HT1080 (cell line): ENCODE measurements around the gene CPLANE1. TPM values are rescaled to one million over a fixed set of nuclear protein-coding genes. Genes with fewer than 3 reads are reported as not detected.
A peak's percentile ranks its signal among the peaks of the same experiment; 100 is the strongest.
"Not testable (repeated sequence)": the region's sequence is repeated elsewhere in the genome, so short reads cannot be mapped to it uniquely, and the experiment has no call there.

Experiments
- DNase-seq: peaks from one replicate; pipeline ENCODE4 v3.0.0-alpha.2; 2015; ENCODE audit warnings: low read depth
- total RNA-seq: library from RNA; depleted of rRNA; stranded (reverse); fragments of >200 nt; shearing (Covaris generic); gene quantifications from 2 replicates; pipeline ENCODE4 v1.2.3, GENCODE V29; 2014

The CPLANE1 gene
- total RNA-seq, 1 experiment from 2014 or later: 4.8 TPM

DNA sequence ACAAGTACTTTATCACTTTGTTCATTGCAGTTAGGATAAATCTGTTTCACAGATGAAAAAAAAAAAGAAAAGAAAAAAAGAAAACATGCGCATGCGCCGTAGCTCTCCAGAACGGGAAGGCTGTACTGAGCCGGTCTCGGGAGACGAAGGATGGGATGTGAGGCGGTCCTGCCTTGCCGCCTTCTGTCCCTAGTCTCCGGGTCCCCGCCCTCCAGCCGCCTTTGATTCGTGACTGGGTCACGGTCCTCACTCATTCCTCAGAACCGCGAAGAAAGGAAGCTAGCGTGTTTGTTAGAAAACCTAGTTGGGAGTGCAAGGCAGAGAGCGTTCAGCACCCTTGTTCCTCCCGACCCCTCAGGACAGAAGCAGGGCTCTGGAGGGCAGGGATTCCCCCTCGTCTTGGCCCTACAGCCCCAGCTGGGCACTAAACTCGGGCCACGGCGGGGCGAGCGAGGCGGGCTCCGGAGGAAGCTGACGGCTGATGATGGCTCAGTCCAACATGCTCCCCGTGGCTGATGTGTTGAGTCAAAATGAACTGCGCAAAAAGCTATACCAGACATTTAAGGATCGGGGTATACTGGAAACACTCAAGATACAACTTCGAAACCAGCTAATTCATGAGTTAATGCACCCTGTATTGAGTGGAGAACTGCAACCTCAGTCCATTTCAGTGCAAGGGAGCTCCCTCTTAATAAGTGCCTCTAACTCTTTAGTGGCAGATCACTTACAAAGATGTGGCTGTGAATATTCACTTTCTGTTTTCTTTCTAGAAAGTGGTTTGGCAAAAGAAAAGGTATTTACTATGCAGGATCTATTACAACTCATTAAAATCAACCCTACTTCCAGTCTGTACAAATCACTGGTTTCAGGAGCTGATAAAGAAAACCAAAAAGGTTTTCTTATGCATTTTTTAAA lies 40.0 kb downstream of the CPLANE1 start:
- DNase-seq: no peak

DNA sequence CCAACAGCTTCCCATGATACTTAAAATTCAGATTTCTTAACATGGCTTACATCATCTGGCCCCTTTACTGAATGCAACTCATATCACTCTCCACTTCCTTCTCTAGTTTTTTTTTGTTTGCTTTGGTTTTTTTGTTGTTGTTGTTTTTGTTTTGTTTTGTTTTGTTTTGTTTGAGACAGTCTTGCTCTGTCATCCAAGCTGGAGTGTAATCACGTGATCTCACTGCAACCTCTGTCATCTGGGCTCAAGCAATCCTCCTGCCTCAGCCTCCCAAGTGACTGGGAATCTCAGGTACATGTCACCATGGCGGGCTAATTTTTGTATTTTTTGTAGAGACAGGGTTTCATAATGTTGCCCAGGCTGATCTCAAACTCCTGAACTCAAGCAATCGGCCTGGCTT lies 41.4 kb downstream of the CPLANE1 start:
- no peak for DNase-seq

DNA sequence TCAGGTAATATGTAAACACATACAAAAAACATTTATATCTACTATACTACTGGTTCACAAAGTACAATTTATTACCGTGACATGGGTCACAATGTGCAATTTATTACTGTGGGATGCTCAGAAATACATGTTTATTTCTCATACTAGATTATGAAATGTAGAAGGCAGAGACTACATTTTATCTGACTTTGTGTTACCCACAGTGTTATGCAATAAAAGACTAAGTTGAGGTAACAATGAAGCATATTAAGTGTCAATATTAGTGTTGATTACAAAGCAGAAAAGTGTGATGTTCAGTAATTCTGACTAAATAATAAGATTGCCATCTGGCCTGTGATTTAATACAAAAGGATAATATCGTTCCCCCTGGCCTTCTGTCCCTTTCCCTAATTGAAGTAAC lies 42.4 kb downstream of the CPLANE1 start:
- DNase-seq: no peak

DNA sequence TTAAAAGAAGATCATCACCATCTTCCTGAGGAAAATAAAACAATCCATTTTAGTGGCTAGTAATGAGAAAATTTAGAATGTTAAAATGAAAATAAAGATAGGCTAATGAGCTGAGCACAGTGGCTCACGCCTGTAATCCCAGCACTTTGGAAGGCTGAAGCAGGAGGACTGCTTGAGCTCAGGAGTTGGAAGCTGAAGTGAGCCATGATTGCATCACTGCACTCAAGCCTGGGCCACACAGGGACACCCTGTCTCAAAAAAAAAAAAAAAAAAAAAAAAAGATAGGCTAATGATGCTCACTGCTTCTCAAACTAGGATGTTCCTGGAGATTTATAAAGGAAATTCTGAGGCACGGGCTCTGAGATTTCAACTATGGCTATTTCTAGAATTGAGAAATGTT lies 50.3 kb downstream of the CPLANE1 start:
- DNase-seq: no peak

DNA sequence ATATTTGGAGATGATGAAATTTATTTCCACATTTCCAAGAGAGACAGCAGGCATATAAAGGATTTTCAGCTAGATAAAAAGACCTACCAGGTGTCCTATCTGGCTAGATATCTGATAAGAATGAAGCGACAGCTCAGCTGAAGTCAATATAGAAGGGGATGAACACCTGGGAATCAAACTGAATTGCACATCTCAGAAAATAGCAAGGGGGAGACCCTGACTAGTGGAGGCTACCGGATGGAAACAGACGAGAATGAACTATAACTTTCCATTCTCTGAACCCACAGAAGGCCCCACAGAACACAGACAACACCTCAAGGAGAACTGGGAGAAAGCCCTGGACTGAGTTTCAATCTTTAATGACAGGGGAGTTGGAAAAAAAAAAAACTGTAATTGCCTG lies 51.1 kb downstream of the CPLANE1 start:
- DNase-seq: no peak

DNA sequence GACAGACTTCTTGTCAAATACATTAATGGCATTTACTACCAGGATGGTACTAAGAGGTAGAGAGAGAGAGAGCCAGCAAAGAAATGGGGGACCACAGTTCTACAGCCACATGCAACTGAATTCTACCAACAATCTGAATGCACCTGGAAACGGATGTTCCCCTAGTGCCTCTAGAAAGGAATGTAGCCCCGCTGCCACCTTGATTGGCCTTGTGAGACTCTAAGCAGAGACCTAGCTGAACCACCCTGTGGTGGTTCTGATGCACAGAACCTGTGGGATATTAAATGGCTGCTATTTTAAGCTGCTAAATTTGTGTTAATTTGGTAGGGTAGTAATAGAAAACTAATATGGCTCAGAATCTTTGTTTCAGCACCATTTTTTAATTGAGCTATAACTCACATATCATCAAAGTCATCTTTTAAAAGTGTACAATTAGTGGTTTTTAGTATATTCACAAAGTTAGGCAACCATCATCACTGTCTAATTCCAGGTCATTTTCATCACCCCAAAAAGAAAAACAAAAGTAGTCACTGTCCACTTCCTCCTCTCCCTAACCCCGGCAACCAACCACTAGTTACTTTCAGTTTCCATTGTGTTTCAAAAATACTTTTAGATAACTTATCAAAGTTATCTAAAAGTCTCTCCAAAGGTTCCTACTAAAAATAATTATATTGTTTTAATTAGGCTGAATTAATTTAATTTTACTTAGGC lies 51.7 kb downstream of the CPLANE1 start:
- peak; percentile 20 for DNase-seq

DNA sequence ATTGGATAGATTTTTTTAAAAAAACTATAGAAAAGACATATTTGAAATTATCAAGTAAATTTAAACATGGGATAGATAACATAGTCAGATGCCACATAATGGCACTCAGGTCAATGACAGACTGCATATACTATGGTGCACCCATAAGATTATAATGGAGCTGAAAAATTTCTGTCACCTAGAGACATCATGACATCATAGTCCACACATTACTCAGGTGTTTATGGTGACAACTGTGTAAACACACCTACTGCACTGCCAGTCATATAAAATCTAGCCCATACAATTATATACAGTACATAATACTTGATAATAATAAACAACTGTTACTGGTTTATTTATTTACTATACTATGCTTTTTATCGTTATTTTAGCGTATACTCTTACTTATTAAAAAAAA lies 58.6 kb downstream of the CPLANE1 start:
- no peak for DNase-seq

DNA sequence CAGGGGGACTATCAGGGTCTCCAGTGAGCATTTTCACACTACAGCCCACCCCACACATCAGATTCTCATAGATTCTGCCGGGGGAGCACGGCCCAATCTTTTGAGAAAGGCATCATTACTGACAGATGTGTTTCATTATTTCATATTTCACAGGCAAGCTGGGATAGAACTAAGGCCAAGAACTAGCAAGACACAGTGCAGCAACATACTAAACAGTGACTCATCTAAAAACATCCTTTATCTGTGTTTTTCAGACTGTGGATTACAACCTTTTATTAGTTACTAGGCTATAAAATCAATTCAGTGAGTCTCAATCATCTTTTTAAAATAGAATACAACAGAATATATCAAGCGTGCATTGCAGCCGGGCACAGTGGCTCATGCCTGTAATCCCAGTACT lies 59.8 kb downstream of the CPLANE1 start:
- no peak for DNase-seq

DNA sequence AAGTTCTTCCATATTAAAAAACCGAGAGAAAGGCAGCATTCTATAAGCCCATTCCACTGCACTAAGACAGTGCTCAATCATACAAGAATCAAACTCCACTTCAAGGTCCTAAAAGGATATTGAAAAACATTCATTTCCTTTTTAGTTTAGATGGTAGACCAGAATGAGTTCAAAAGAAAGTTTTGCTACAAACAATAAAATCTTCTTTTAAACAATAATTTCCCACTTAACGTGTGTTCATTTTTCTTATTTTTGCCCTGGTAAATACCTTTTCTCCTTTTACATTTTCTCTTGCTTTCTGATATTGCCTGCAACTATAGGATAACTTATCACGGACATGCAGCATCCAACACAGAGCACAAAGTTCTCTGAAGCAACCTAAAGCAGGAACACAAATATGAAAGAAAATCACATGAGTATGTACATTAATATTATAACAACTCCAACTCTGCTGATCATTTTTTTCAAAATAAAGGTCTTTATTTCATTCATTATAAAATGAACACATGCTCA lies 61.7 kb downstream of the CPLANE1 start:
- DNase-seq: no peak

DNA sequence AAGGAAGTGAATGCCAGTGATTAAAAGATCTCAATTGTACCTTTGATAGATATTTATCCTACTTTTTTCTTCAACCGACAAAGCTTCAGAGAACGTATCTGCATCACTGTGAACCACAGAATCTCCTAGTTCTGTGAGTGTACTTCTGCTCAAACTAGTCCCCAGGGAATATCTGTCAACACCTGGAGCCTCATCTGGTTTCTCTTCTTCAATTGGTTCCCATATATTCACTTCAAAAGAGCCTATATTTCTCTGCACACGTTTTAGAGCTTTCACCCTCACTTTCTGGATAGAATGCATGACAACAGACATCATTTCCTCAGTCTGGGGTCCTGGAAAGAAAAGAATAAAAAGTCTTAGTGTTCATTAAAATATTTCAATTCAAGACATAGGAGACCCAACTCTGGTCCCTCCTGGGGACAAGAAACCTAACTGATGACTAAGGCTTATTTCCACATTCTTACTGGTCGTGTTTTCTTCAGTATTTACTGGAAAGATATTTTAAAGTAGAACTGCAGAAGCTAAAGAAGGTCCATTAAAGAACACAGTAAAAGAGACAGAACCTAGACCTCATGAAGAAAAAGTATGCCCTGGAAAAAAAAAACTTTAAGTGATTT lies 64.3 kb downstream of the CPLANE1 start:
- no peak for DNase-seq

DNA sequence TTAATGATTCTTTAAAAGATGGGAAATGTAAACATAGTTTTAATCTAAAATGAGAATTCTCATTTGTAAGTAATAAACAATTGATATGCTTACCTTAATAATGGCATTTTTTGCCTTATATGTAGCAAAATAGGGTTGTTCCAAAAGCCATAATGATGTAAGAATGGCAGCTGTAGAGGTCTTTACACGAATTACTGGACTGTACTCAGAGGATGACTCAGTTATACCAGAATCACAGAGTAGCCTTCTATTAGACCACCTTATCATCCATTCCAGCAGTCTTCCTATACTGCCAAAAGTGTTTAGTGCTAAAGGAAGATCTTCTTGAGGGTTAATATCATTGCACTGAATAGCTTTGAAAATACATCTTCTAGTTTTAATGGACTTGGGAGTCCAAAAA lies 66.5 kb downstream of the CPLANE1 start:
- no peak for DNase-seq

DNA sequence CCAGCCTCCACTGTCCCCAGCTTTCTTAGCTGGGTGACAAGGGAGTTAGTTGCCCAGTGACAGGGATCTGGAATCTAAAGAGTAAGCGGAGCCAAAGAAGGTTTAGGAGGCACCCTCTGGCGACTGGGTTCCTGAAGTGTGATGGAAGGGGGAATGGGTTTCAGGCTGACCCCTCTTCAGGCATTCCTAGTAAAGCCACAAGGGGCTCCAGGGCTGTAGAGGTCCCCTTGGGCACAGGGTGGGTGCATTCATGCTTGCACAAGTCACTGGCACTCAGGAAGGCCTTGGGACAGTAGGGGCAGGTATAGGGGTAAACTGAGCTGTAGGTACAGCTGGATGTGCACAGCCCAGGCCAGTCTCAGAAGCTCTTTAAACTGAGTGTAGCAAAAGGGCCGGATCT lies 74.2 kb downstream of the CPLANE1 start:
- no peak for DNase-seq

DNA sequence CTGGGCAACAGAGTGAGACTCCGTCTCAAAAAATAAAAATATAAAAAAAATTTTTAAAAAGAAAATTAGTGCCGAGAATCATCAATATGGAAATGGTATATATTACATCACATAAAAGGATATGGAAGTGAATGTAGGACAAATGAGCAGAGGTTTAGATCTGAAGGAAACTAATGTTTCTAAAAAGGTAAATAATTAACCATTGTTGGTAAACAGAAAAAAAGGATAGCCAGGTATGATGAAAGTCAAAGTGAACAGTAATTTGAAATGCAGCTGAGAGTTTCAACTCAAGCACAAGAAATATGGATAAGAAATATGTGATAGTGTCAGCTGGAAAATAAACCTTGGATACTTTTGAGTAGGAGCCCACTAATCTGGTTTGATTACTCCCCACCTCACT lies 76.2 kb downstream of the CPLANE1 start:
- no peak for DNase-seq

DNA sequence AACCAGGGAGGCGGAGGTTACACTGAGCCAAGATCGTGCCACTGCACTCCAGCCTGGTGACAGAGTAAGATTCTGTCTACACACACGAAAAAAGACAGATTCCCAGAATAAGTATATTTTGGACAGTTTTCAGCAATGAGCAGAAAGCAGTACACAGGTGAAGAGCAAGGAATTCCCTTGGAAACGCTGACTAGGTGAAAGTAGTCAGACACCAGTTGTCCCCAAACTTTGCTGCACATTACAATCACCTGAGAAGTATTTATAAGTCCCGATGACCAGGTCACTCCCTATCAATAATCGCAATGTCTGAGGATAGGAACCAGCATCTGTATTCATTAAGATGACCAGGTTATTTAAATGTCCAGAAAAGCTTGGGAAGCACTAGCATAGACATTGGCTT lies 78.3 kb downstream of the CPLANE1 start:
- DNase-seq: no peak

DNA sequence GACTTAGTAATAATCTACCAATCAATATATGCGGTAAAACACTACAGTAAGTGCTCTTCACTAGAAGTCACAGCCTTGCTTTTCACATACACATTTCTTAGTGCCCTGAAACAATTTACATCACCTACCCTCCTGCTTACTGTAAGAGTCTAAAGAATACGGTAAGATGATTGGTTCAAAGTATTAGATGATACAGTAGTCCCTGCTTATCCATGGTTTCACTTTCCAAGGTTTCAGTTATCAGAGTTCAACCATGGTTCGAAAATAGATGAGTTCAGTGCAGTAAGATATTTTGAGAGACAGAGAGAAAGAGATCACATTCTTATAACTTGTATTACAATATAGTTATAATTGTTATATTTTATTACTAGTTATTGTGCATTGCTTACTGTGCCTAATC lies 83.0 kb downstream of the CPLANE1 start:
- DNase-seq: no peak

DNA sequence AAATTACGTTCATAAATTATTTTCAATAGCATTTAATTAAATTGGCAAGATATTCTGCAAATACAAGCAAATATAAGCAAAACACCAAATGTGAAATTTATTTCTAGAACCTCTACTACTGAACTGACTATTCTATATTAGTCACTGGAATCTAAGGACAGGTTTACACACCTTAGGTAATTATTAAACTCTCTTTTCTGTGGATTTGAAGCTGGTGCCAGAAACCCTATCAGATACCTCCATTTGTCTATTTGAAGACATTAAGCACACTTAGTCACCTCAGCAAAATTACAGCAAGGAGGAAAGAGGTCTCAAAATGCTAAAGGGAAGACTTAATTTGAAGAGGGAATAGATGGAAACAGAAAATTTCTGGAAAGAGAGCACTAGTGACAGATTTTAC lies 83.4 kb downstream of the CPLANE1 start:
- DNase-seq: no peak

DNA sequence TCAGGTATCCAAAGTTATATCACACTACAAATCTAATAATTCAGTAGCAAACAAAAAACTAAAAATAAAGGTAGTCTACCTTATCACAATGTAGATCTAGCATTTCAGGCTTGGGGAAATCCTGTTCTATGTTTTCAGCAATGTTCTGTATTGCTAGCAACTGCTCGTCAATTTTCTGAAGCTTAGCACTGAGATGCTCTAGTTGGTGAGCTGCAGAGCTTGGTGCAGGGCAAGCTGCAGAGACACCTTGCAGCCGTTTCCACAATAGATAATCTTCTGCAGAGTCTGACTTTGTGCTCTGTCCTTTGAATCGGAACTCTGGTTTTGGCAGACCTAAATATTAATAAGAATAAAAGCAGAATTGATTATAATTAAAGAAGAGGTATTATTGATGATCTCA lies 95.5 kb downstream of the CPLANE1 start:
- no peak for DNase-seq

DNA sequence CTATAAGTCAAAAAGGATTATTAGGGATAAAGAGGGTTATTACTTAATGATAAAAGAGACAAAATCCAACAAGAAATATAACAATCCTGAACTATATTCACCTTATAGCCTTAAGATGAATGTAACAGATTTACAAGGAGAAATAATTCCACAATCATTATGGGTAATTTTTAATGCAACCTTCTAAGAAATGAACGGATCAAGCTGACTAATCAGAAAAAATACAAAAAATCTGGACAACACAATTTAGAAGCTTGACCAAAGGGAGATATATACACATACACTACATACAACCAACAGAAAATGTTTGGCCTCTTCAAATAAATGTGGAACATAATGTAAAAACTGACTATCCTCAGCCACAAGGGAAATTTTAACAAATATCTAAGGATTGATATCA lies 102.3 kb downstream of the CPLANE1 start:
- DNase-seq: no peak

DNA sequence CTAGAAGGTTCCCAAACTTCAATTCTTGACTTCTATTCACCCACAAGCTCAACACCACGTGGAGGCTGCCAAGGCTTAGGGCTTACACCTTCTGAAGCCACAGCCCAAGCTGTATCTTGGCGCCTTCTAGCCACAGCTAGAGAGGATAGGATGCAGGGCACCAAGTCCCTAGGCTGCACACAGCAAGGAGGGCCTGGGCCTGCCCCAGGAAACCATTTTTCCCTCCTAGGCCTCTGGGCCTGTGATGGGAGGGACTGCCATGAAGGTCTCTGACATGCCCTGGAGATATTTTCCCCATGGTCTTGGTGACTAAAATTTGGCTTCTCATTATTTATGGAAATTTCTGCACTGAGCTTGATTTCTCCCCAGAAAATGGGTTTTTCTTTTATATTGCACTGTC lies 112.5 kb downstream of the CPLANE1 start:
- DNase-seq: no peak

DNA sequence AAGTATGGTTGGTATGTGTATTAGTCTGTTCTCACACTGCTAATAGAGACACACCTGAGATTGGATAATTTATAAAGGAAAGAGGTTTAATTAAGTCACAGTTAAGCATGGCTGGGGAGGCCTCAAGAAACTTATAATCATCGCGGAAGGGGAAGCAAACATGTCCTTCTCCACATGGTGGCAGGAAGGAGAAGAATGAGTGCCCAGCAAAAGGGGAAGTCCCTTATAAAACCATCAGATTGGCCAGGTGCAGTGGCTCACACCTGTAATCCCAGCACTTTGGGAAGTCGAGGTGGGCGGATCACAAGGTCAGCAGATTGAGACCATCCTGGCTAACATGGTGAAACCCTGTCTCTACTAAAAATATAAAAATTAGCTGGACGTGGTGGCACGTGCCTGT lies 113.9 kb downstream of the CPLANE1 start:
- DNase-seq: not testable (repeated sequence)

DNA sequence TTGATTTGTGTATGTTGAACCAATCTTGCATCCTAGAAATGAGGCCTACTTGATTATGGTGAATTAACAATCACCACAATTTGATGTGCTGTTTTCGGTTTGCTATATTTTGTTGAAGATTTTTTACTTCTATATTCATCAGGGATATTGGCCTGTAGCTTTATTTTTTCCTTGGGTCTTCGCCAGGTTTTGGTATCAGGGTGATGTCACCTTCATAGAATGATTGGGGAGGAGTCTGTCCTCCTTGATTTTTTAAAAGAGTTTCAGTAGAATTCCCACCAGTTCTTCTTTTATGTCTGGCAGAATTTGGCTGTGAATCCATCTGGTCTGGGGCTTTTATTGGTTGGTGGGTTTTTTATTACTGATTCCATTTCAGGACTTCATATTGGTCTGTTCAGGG lies 115.2 kb downstream of the CPLANE1 start:
- DNase-seq: no peak

DNA sequence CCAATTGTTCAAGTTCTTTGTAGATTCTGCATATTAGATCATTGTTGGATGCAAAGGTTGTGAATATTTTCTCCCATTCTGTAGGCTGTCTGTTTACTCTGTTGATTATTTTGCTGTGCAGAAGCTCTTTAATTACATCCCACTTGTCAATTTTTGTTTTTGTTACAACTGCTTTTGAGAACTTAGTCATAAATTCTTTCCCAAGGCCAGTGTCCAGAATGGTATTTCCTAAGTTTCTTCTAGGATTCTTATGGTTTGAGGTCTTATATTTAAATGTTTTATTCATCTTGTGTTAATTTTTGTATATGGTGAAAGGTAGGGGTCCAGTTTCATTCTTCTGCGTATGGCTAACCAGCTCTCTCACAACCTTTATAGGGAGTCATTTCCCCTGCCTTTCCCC lies 116.5 kb downstream of the CPLANE1 start:
- DNase-seq: no peak
